Skeletal muscle tissue (tissue), 4 donors: ENCODE results near the gene STK32A. TPM values are rescaled to one million over a fixed set of nuclear protein-coding genes. Genes with fewer than 3 reads are reported as not detected.
A peak's percentile ranks its signal among the peaks of the same experiment; 100 is the strongest.

Source experiments
- H3K27ac ChIP-seq: one replicate; pipeline ENCODE4 v1.7.0; 2013; ENCODE audit warnings: mild to moderate bottlenecking, low read depth, low read length, inconsistent platforms
- H3K27me3 ChIP-seq, 3 donors: one replicate each; pipeline ENCODE4 v1.7.0; 2013; ENCODE audit warnings: low read length in 3 of 3; ENCODE audit not compliant: control insufficient read depth in 3 of 3, insufficient read depth in 3 of 3
- H3K36me3 ChIP-seq, 3 donors: one replicate each; pipeline ENCODE4 v1.7.0; 2013; ENCODE audit warnings: low read length in 3 of 3; ENCODE audit not compliant: control insufficient read depth in 3 of 3, insufficient read depth in 3 of 3
- H3K4me1 ChIP-seq, 3 donors: one replicate each; pipeline ENCODE4 v1.7.0; 2013; ENCODE audit warnings: low read length in 3 of 3, mild to moderate bottlenecking in 3 of 3; ENCODE audit not compliant: control insufficient read depth in 3 of 3, insufficient read depth in 3 of 3
- H3K4me3 ChIP-seq, 3 donors: one replicate each; pipeline ENCODE4 v1.7.0; 2013; ENCODE audit warnings: low read length in 3 of 3
- H3K9ac ChIP-seq, 3 donors: one replicate each; pipeline ENCODE4 v1.7.0; 2013; ENCODE audit warnings: low read length in 3 of 3, mild to moderate bottlenecking in 3 of 3, moderate library complexity in 2 of 3, low read depth in 1 of 3
- H3K9me3 ChIP-seq, 3 donors: one replicate each; pipeline ENCODE4 v1.7.0; 2013; ENCODE audit warnings: low read length in 3 of 3; ENCODE audit not compliant: control insufficient read depth in 3 of 3
- total RNA-seq: library from RNA; depleted of rRNA; stranded (reverse); fragments of >200 nt; gene quantifications from one replicate; pipeline ENCODE4 v1.2.3, GENCODE V29; 2014
- donor health status: Osteomylitis.

Gene STK32A
- total RNA-seq, 1 donor from 2014 or later, result 1.0 TPM

DNA sequence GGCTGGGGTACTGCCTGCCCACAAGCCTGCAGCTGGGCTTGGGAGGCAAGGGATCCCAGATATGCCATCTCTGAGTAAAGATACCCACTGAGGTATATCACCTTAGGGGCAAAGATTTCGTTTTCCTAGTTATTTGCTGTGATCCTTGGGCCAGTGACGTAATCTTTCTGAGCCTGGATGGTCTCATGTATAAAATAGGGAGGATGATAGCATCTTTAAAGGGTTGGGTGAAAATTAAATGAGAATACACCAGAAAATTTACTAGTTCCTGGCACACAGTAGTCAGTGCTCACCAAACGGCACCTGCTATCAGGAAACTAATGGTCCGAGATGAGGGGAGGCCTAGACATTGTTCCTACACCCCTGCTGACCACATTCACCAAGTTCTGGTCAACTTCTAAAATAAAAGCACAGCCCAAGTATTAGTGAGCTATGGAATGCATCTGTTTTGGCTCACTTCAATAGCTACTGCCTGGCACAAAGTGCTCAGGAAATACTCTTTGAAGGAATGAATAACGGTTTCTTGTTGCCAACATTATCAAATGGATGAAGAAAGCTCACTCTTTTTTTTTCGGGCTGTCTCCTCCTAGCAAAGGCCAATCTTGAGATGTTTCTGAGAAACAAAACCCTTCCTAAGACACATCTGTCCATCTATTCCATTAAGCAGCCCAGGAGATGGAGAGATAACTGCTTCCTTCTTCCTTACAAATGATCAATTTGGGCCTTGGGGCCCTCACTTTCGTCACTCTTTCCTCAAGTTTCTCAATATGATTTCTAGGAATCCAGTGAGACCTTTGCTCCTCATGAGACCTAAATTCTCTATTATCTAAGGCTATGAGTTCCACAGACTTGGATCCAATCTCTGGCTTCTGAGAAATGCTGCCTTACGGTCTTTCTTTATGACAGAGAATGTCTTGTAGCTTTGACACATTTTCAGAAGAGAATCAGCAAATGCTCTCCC, 176.8 kb downstream of the STK32A start:
- Histone ChIP-seq H3K27ac (peak overlapping the region; percentile 17), H3K27me3 (no peaks in the 10 kb centered on the region), H3K9ac (no peak overlapping the region), H3K36me3 (peaks cover 2 to 13% (median 7%) of the 10 kb centered on the region in 3 donors), H3K4me3 (no peak overlapping the region), H3K9me3 (no peaks in the 10 kb centered on the region), H3K4me1 (peaks cover 33 to 55% (median 42%) of the 10 kb centered on the region in 3 donors)

DNA sequence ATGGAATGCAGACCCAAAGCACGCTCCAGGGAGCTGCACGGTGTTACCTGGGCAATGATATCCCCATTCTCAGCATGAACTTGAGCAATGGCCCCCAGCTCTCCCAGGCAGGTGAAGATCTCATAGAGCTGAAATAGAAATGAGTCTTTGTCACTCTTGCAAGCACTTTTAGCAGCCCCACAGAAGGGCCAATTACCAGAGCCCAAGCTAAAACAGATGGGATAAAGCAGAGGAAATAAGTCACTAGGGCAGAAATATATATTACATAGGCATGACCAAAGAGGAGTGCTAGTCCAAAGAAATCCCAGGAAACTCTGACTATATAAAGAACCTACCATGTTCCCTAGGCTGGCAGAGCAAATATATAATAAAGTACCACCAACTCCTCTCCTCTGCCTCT, 177.7 kb downstream of the STK32A start:
- Histone ChIP-seq H3K36me3 (peaks cover 2 to 10% (median 7%) of the 10 kb centered on the region in 3 donors), H3K4me1 (peaks cover 32 to 55% (median 40%) of the 10 kb centered on the region in 3 donors), H3K9ac (no peak overlapping the region), H3K27me3 (no peaks in the 10 kb centered on the region), H3K27ac (peak overlapping the region; percentile 17), H3K9me3 (no peaks in the 10 kb centered on the region), H3K4me3 (no peak overlapping the region)

DNA sequence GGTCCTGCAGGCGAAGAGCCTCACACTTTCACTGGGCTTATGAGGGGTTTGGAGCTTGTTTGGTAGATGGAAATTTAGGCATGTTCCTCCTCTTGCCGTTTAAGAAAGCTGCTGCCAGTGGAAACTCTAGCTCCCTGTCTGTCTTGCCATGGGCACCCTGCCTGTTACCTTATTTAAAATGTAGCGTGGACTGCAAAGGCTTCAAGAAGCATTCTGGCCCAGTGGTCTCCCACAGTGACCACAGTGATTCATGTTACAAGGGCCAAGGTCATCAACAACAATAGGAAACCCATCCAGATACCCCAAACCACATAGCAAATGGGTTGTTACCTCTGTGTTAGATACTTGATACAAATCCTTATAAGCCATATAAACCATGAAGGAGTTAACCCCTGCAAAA, 178.4 kb downstream of the STK32A start:
- Histone ChIP-seq H3K27ac (peak overlapping the region; percentile 17), H3K4me1 (peaks cover 37 to 61% (median 40%) of the 10 kb centered on the region in 3 donors), H3K4me3 (no peak overlapping the region), H3K36me3 (peaks cover 2 to 14% (median 3%) of the 10 kb centered on the region in 3 donors), H3K9me3 (no peaks in the 10 kb centered on the region), H3K27me3 (no peaks in the 10 kb centered on the region), H3K9ac (no peak overlapping the region)

DNA sequence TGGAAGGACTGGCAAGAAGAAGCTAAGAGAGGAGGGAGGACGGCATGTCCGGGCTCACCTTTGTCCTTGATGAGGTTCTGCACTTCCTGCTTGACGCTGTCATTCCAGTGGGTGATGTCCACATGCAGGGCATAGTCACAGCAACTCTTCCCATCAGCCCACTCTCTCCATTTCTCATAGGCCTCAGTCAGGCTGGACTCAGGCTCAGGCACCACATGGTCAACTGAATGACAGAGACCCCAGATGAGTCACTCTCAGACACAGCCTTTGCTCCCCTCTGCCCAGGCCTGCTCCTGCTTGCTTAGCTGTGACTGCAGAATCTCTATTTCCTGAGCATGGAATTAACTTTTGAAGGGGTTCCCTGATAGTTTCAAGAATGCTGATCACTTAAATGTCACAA, 180.8 kb downstream of the STK32A start:
- peaks cover 0 to 16% (median 2%) of the 10 kb centered on the region in 3 donors for H3K36me3 ChIP-seq
- no peak overlapping the region for H3K4me3 ChIP-seq
- H3K9ac ChIP-seq, result no peak overlapping the region
- H3K9me3 ChIP-seq, result no peaks in the 10 kb centered on the region
- H3K27ac ChIP-seq, result no peak overlapping the region
- no peaks in the 10 kb centered on the region for H3K27me3 ChIP-seq
- H3K4me1 ChIP-seq, result peaks cover 38 to 63% (median 40%) of the 10 kb centered on the region in 3 donors

DNA sequence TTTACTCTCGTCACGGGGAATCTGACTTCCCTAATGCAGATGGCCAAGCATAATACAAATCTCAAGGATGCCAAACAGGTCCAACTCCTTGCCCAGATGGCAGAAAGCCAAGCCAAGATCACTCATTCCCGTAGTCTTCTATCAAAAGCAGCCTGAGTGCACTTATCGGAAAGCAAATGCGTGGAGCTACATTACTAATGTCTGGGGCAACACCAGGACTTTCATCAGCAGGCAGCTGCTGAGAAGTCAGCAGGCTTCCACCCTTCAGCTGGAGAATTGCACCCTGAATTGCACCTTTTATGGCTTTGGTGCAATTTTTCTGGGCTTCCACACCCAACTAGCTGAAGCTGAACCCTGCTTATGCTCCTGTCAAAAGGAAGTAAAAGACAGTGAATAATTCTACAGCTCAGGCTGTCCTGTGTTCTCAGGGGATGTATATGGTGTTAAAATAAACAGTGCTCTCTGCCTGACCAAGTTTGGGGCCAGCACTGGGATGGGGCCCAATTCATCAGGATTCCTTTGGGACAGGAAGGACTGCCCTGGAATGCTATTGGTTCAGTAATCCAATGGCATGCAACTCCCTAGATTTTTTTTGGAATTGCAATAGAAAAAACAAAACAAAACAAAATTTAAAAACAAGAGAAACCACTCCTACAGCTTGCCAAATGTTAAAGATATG, 182.4 kb downstream of the STK32A start:
- H3K9me3 ChIP-seq, result no peaks in the 10 kb centered on the region
- H3K9ac ChIP-seq, result no peak overlapping the region

DNA sequence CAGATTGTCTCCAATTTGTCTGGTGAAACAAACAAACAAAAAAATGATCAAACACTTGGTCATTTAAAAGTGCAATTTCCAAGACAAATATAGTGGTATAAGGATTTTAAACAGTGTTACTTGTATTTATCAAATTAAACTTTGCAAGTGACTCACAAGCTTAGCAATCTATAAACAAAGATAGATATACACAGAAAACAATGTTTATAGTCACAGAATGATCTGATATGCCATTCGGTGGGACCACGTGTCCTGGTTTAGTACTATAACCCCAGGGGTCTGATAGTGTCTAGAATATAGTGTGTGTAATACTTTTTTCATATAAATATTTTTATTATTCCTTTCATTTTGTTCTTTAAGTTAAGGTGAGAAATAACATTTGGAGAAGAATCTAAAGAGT, 183.8 kb downstream of the STK32A start:
- Histone ChIP-seq H3K36me3 (peaks cover 2 to 12% (median 3%) of the 10 kb centered on the region in 3 donors), H3K27ac (peak overlapping the region; percentile 15)

More for the DNA sequence above, 182.4 kb downstream of the STK32A start:
- Histone ChIP-seq H3K36me3 (peaks cover 0 to 12% (median 2%) of the 10 kb centered on the region in 3 donors), H3K4me1 (peaks cover 38 to 53% (median 40%) of the 10 kb centered on the region in 3 donors), H3K27me3 (no peaks in the 10 kb centered on the region), H3K27ac (peak overlapping the region; percentile 20), H3K4me3 (no peak overlapping the region)

DNA sequence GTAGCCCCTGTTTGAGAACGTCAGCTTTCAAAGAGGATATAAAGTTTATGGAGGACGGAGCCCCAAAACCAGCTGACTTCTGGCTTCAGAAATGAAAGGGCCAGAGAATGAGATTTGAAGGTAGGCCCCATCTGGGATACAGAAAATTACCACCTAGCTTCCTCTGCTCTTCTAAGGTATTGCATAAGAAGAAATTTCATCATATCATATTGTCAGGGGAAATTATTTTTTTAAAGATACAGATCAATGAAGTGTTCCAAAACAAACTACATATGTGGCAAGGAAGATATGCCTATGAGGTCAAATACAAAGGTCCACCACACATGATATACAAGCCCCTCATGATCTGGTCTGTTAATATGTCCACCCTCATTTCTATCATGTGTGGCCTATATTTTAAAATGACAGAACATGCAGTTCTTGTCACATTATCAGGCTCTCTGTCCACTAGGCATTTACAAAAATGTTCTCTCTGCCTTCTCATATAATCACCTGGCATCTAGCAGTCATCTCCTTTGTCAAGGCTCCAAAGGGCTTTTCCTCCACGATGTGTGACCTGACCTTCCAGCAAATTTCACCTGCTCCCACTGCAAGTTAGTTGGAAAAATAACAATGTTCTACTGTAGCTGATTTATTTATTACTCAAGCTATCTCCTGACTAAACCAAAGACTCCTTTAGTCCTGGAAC, 192.0 kb downstream of the STK32A start:
- no peak overlapping the region for H3K4me3 ChIP-seq
- H3K4me1 ChIP-seq, result peaks cover 20 to 29% (median 27%) of the 10 kb centered on the region in 3 donors
- no peak overlapping the region for H3K9ac ChIP-seq
- no peak overlapping the region for H3K27ac ChIP-seq
- H3K27me3 ChIP-seq, result no peaks in the 10 kb centered on the region
- H3K9me3 ChIP-seq, result no peaks in the 10 kb centered on the region
- H3K36me3 ChIP-seq, result peaks cover 0 to 5% (median 0%) of the 10 kb centered on the region in 3 donors

More for the DNA sequence above, 183.8 kb downstream of the STK32A start:
- H3K4me1 ChIP-seq, result peaks cover 29 to 40% (median 30%) of the 10 kb centered on the region in 3 donors
- no peaks in the 10 kb centered on the region for H3K27me3 ChIP-seq
- H3K9me3 ChIP-seq, result no peaks in the 10 kb centered on the region
- no peak overlapping the region for H3K4me3 ChIP-seq
- H3K9ac ChIP-seq, result no peak overlapping the region

DNA sequence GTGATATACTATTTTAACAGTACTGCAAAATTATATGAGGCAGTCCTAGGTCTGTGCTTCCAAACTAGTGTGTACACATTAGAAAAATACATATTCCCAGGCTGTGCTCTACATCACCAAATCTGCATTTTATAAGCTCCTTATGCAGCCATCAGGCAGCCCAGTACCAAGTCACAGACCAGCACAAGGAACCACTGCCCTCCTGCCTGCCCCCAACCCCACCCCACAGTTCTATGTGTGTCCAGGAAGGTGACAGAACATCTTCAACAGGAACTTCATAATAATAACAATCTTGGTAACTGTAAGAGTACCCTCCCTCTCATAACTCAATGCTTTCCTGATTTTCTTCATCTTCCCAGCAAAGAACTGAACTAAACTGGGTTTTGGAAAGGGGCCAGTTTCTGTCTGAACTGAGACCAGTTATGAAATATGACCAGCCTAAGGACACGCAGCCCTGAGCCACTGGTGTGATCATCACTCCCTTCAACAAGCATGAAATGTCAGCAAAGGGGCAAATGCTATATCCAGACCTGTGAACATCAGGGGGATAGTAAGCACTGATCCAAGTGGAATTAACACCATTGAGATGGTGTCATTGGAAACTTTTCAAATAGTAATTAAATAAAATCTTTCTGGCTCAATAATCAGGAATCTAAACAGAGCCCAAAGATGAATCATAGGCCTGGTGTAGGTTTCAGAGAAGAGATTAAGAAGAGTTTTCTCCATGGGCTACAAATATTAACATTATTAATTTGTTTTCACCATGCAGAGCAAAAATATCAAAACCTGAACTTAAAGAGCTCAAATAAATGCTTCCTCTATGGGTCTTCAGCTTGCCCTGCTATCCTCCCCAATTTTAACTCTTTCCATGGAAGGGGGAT, 192.9 kb downstream of the STK32A start:
- no peaks in the 10 kb centered on the region for H3K27me3 ChIP-seq
- H3K4me3 ChIP-seq, result no peak overlapping the region
- peaks cover 0 to 5% (median 0%) of the 10 kb centered on the region in 3 donors for H3K36me3 ChIP-seq
- no peak overlapping the region for H3K9ac ChIP-seq
- peaks cover 25 to 32% (median 31%) of the 10 kb centered on the region in 3 donors for H3K4me1 ChIP-seq
- no peak overlapping the region for H3K27ac ChIP-seq
- no peaks in the 10 kb centered on the region for H3K9me3 ChIP-seq

DNA sequence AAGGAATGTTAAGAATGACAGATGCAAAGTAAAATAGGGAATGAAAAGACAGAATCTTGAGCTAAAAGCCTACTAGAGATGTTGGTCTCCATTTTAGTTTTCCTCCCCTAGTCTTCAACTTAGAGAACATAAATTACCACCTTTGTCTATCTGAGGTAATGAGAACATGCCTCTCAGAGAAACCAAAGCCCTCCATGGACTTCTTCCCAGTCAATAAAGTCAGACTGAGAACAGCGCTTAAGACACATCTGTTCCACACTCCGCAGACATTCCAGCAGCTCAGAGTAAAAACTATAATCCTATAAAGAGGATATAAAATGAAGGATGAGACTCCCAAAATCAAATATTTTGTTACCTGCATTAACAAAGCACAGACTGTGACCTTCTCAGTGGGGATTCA, 195.8 kb downstream of the STK32A start:
- Histone ChIP-seq H3K27ac (no peak overlapping the region), H3K27me3 (no peaks in the 10 kb centered on the region), H3K36me3 (no peaks in the 10 kb centered on the region), H3K9me3 (no peaks in the 10 kb centered on the region), H3K4me3 (no peak overlapping the region), H3K4me1 (peaks cover 25 to 32% (median 31%) of the 10 kb centered on the region in 3 donors), H3K9ac (no peak overlapping the region)
